SK-N-SH treated with all-trans-retinoic acid at 6 μM for 48 hours (cell line): ENCODE measurements around the gene ADAM8.

Experiments
- ATAC-seq: fragments of 200-7000 bp; cut with Tn5 transposase; 3 replicates; pipeline ENCODE4 v1.9.1; 2020; ENCODE audit warnings: mild to moderate bottlenecking, moderate library complexity
- ARNTL ChIP-seq: fragments of 450-650 bp; formaldehyde crosslinking; IDR thresholded peaks from 2 replicates; pipeline ENCODE4 v1.5.0; 2020; ENCODE audit warnings: low read depth, mild to moderate bottlenecking, moderate library complexity, borderline replicate concordance
- BACH2 ChIP-seq: fragments of 250-450 bp; sonication (Bioruptor Pico); IDR thresholded peaks from 2 replicates; pipeline ENCODE4 v1.9.0; 2021; ENCODE audit warnings: mild to moderate bottlenecking, borderline replicate concordance
- CSDC2 ChIP-seq: fragments of 250-450 bp; sonication (Bioruptor Pico); IDR thresholded peaks from 2 replicates; pipeline ENCODE4 v1.5.0; 2020; ENCODE audit warnings: mild to moderate bottlenecking, moderate library complexity
- ESRRG ChIP-seq: fragments of 250-450 bp; sonication (Bioruptor Pico); IDR thresholded peaks from 2 replicates; pipeline ENCODE4 v1.6.1; 2021; ENCODE audit warnings: mild to moderate bottlenecking
- GLIS3 ChIP-seq: fragments of 250-450 bp; sonication (Bioruptor Pico); IDR thresholded peaks from 2 replicates; pipeline ENCODE4 v1.5.0; 2020; ENCODE audit warnings: mild to moderate bottlenecking, moderate library complexity
- ISL1 ChIP-seq: fragments of 250-450 bp; sonication (Bioruptor Pico); IDR thresholded peaks from 2 replicates; pipeline ENCODE4 v2.1.2; 2022; ENCODE audit warnings: mild to moderate bottlenecking, moderate library complexity
- RARB ChIP-seq: fragments of 250-450 bp; sonication (Bioruptor Pico); IDR thresholded peaks from 2 replicates; pipeline ENCODE4 v1.8.0; 2021; ENCODE audit warnings: mild to moderate bottlenecking, moderate library complexity
- SNAI2 ChIP-seq: fragments of 250-450 bp; sonication (Bioruptor Pico); IDR thresholded peaks from 2 replicates; pipeline ENCODE4 v1.5.0; 2020; ENCODE audit warnings: mild to moderate bottlenecking, moderate library complexity
- TCF4 ChIP-seq: fragments of 250-450 bp; sonication (Bioruptor Pico); IDR thresholded peaks from 2 replicates; pipeline ENCODE4 v1.8.0; 2021; ENCODE audit warnings: mild to moderate bottlenecking, moderate library complexity, borderline replicate concordance
- TOX ChIP-seq: fragments of 250-450 bp; sonication (Bioruptor Pico); IDR thresholded peaks from 2 replicates; pipeline ENCODE4 v1.8.0; 2021; ENCODE audit warnings: mild to moderate bottlenecking, moderate library complexity, borderline replicate concordance
- ZFP3 ChIP-seq: fragments of 250-450 bp; sonication (Bioruptor Pico); IDR thresholded peaks from 2 replicates; pipeline ENCODE4 v1.5.0; 2020; ENCODE audit warnings: mild to moderate bottlenecking, moderate library complexity
- ZFP30 ChIP-seq: fragments of 450-650 bp; formaldehyde crosslinking; IDR thresholded peaks from 2 replicates; pipeline ENCODE4 v1.5.0; 2022; ENCODE audit warnings: mild to moderate bottlenecking, moderate library complexity
- ZNF565 ChIP-seq: fragments of 450-650 bp; formaldehyde crosslinking; conservative IDR thresholded peaks from 2 replicates; pipeline ENCODE4 v1.5.0; 2020; ENCODE audit warnings: low read depth, mild to moderate bottlenecking, moderate library complexity
- ZNF70 ChIP-seq: fragments of 450-650 bp; formaldehyde crosslinking; IDR thresholded peaks from 2 replicates; pipeline ENCODE4 v1.5.0; 2020; ENCODE audit warnings: mild to moderate bottlenecking, moderate library complexity
- ZNF8 ChIP-seq: fragments of 450-650 bp; formaldehyde crosslinking; IDR thresholded peaks from 2 replicates; pipeline ENCODE4 v1.5.0; 2020; ENCODE audit warnings: mild to moderate bottlenecking, moderate library complexity
- TF ChIP-seq, protein P1 (sequence below): fragments of 250-450 bp; sonication (Bioruptor Pico); IDR thresholded peaks from 2 replicates; pipeline ENCODE4 v1.5.1; 2020; ENCODE audit warnings: low read depth, mild to moderate bottlenecking, moderate library complexity
- TF ChIP-seq, protein P2 (sequence below): fragments of 250-450 bp; sonication (Bioruptor Pico); IDR thresholded peaks from 2 replicates; pipeline ENCODE4 v1.5.0; 2020; ENCODE audit warnings: mild to moderate bottlenecking, moderate library complexity
- TF ChIP-seq, protein P3 (sequence below): fragments of 250-450 bp; sonication (Bioruptor Pico); IDR thresholded peaks from 2 replicates; pipeline ENCODE4 v1.8.0; 2021; ENCODE audit warnings: low read depth, mild to moderate bottlenecking, moderate library complexity, borderline replicate concordance
- TF ChIP-seq, protein P4 (sequence below): fragments of 250-450 bp; sonication (Bioruptor Pico); IDR thresholded peaks from 2 replicates; pipeline ENCODE4 v1.5.1; 2021; ENCODE audit warnings: mild to moderate bottlenecking, moderate library complexity
- TF ChIP-seq, protein P5 (sequence below): fragments of 250-450 bp; sonication (Bioruptor Pico); IDR thresholded peaks from 2 replicates; pipeline ENCODE4 v1.8.0; 2020; ENCODE audit warnings: mild to moderate bottlenecking, moderate library complexity, borderline replicate concordance

The ADAM8 gene

DNA sequence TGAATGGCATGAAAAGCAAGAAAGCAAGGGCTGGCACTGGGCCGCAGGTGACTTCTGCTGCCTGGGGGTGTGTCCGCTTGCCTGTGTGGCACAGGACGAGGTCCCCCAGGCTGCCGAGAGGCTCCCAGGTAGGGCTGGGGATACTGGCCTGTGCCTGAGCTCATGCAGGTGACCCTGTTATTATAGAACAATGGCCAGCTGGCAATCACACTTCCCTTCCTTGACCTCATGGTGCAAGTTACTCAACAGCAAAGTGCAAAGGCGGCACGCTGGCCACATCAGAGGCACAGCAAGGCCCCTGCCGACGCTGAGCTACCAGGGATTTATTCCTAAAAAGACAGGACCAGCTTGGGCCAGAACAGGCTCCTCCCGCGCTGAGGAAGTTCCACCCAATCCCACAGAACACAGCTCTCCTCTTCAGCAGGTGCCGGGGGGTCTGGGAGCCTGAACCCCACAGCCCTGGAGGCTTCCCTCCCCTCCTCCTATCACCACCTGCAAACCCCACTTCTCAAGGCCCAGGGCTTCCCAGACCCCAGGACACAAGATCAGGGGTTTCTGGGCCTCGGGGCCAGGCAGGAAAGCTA, 1.4 kb upstream of the ADAM8 start:
- TF ChIP-seq ZNF70 (CRISPR knock-in tag) (no peak), ISL1 (CRISPR knock-in tag) (no peak), ZFP3 (CRISPR knock-in tag) (no peak), SNAI2 (CRISPR knock-in tag) (no peak), TCF4 (CRISPR knock-in tag) (no peak), ESRRG (no peak), ZNF565 (CRISPR knock-in tag) (no peak), ZNF8 (CRISPR knock-in tag) (no peak), ZFP30 (CRISPR knock-in tag) (no peak), RARB (CRISPR knock-in tag) (no peak), BACH2 (CRISPR knock-in tag) (no peak), TOX (CRISPR knock-in tag) (no peak), ARNTL (CRISPR knock-in tag) (no peak), GLIS3 (no peak), CSDC2 (CRISPR knock-in tag) (no peak)
- TF ChIP-seq, protein P1, sequence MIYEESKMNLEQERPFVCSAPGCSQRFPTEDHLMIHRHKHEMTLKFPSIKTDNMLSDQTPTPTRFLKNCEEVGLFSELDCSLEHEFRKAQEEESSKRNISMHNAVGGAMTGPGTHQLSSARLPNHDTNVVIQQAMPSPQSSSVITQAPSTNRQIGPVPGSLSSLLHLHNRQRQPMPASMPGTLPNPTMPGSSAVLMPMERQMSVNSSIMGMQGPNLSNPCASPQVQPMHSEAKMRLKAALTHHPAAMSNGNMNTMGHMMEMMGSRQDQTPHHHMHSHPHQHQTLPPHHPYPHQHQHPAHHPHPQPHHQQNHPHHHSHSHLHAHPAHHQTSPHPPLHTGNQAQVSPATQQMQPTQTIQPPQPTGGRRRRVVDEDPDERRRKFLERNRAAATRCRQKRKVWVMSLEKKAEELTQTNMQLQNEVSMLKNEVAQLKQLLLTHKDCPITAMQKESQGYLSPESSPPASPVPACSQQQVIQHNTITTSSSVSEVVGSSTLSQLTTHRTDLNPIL (CRISPR knock-in tag), result no peak
- TF ChIP-seq, protein P2, sequence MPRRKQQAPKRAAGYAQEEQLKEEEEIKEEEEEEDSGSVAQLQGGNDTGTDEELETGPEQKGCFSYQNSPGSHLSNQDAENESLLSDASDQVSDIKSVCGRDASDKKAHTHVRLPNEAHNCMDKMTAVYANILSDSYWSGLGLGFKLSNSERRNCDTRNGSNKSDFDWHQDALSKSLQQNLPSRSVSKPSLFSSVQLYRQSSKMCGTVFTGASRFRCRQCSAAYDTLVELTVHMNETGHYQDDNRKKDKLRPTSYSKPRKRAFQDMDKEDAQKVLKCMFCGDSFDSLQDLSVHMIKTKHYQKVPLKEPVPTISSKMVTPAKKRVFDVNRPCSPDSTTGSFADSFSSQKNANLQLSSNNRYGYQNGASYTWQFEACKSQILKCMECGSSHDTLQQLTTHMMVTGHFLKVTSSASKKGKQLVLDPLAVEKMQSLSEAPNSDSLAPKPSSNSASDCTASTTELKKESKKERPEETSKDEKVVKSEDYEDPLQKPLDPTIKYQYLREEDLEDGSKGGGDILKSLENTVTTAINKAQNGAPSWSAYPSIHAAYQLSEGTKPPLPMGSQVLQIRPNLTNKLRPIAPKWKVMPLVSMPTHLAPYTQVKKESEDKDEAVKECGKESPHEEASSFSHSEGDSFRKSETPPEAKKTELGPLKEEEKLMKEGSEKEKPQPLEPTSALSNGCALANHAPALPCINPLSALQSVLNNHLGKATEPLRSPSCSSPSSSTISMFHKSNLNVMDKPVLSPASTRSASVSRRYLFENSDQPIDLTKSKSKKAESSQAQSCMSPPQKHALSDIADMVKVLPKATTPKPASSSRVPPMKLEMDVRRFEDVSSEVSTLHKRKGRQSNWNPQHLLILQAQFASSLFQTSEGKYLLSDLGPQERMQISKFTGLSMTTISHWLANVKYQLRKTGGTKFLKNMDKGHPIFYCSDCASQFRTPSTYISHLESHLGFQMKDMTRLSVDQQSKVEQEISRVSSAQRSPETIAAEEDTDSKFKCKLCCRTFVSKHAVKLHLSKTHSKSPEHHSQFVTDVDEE (CRISPR knock-in tag), result no peak
- TF ChIP-seq, protein P3, sequence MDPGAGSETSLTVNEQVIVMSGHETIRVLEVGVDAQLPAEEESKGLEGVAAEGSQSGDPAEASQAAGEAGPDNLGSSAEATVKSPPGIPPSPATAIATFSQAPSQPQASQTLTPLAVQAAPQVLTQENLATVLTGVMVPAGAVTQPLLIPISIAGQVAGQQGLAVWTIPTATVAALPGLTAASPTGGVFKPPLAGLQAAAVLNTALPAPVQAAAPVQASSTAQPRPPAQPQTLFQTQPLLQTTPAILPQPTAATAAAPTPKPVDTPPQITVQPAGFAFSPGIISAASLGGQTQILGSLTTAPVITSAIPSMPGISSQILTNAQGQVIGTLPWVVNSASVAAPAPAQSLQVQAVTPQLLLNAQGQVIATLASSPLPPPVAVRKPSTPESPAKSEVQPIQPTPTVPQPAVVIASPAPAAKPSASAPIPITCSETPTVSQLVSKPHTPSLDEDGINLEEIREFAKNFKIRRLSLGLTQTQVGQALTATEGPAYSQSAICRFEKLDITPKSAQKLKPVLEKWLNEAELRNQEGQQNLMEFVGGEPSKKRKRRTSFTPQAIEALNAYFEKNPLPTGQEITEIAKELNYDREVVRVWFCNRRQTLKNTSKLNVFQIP (CRISPR knock-in tag), result no peak
- TF ChIP-seq, protein P4, sequence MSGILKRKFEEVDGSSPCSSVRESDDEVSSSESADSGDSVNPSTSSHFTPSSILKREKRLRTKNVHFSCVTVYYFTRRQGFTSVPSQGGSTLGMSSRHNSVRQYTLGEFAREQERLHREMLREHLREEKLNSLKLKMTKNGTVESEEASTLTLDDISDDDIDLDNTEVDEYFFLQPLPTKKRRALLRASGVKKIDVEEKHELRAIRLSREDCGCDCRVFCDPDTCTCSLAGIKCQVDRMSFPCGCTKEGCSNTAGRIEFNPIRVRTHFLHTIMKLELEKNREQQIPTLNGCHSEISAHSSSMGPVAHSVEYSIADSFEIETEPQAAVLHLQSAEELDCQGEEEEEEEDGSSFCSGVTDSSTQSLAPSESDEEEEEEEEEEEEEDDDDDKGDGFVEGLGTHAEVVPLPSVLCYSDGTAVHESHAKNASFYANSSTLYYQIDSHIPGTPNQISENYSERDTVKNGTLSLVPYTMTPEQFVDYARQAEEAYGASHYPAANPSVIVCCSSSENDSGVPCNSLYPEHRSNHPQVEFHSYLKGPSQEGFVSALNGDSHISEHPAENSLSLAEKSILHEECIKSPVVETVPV (CRISPR knock-in tag), result no peak
- TF ChIP-seq, protein P5, sequence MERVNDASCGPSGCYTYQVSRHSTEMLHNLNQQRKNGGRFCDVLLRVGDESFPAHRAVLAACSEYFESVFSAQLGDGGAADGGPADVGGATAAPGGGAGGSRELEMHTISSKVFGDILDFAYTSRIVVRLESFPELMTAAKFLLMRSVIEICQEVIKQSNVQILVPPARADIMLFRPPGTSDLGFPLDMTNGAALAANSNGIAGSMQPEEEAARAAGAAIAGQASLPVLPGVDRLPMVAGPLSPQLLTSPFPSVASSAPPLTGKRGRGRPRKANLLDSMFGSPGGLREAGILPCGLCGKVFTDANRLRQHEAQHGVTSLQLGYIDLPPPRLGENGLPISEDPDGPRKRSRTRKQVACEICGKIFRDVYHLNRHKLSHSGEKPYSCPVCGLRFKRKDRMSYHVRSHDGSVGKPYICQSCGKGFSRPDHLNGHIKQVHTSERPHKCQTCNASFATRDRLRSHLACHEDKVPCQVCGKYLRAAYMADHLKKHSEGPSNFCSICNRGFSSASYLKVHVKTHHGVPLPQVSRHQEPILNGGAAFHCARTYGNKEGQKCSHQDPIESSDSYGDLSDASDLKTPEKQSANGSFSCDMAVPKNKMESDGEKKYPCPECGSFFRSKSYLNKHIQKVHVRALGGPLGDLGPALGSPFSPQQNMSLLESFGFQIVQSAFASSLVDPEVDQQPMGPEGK (CRISPR knock-in tag), result no peak
- no peak for ATAC-seq

DNA sequence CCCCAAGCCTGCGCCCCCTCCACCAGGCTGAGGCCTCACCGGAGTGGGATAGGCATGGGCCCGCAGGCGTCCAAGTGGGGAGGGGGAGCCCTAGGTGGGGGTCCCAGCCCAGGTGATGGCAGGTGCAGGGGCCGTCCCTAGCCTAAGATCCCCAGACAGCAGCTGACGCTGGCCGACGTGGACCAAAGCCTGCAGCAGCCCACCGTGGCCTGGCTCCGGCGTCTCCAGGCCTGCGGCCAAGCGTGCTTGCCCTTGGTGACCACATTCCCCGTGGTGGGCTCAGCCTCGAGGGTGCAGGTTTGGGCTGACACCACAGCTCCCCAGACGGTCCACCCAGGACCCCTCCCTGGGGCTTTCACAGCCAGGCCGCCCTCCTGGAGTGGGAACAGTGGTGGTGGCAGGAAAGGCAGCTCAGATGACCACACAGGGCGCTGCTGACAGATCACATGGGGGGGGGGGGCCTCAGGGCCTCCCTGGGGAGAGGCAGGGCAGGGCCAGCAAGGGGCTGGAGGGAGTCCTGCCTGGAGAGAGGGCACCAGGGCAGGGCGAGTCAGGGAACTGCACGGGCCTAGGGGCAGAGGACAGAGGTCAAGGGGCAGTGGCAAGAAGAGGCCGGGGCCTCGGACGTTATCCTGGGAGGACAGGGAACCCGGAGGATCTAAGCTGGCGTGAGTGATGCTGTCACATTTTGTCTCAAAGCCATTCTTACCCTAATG, 767 bp upstream of the ADAM8 start:
- TF ChIP-seq ZNF565 (CRISPR knock-in tag), result no peak
- no peak for TF ChIP-seq ISL1 (CRISPR knock-in tag)
- no peak; the same call in 2 of the 3 replicates for ATAC-seq

DNA sequence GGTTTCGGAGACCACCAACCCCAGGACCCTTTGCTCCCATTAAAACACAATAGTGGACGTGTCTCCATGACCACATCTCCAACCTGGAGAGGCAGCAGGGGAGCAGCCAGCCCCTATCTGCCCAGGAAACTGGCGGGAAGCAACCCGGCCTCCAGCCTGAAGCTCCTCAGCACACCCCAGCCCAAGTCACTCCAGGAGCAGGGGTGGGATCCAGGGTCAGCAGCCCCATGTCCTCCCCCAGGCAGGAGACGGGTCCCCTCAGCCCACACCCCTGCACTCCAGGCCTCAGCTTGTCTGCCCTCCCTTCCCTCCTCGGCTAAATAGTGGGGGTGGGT, 601 bp downstream of the ADAM8 start:
- ATAC-seq, result peak; percentile 2; the same call in 1 of the 3 replicates

More for the DNA sequence above, 601 bp downstream of the ADAM8 start:
- TF ChIP-seq ARNTL (CRISPR knock-in tag), result no peak
- TF ChIP-seq, protein P2 (CRISPR knock-in tag), result no peak
- no peak for TF ChIP-seq ESRRG
- TF ChIP-seq CSDC2 (CRISPR knock-in tag), result no peak
- TF ChIP-seq ZFP3 (CRISPR knock-in tag), result no peak
- TF ChIP-seq ZNF565 (CRISPR knock-in tag), result no peak
- no peak for TF ChIP-seq ZFP30 (CRISPR knock-in tag)
- no peak for TF ChIP-seq SNAI2 (CRISPR knock-in tag)
- TF ChIP-seq ISL1 (CRISPR knock-in tag), result no peak
- TF ChIP-seq TOX (CRISPR knock-in tag), result no peak
- TF ChIP-seq, protein P1 (CRISPR knock-in tag), result no peak
